ENCODE measurements around the gene PARL.

- TF ChIP-seq FOXA1 (IDR thresholded peaks at IDR 0.05) (no peak), L3MBTL2 (conservative IDR thresholded peaks at IDR 0.05) (no peak), TARDBP (IDR thresholded peaks at IDR 0.05) (no peak), HDGF (IDR thresholded peaks at IDR 0.05; ENCODE audit: borderline replicate concordance) (no peak), SP1 (IDR thresholded peaks at IDR 0.05) (no peak), CTBP1 (IDR thresholded peaks at IDR 0.05; ENCODE audit: borderline replicate concordance) (no peak), FOXK2 (IDR thresholded peaks at IDR 0.05) (no peak), FOXM1 (IDR thresholded peaks at IDR 0.05; ENCODE audit: borderline replicate concordance) (no peak), LEF1 (IDR thresholded peaks at IDR 0.05; ENCODE audit: borderline replicate concordance) (no peak), BHLHE40 (IDR thresholded peaks at IDR 0.05; ENCODE audit: borderline replicate concordance) (no peak), SUZ12 (IDR thresholded peaks at IDR 0.05) (no peak), NFRKB (IDR thresholded peaks at IDR 0.05) (no peak)
- TF ChIP-seq, protein P1, sequence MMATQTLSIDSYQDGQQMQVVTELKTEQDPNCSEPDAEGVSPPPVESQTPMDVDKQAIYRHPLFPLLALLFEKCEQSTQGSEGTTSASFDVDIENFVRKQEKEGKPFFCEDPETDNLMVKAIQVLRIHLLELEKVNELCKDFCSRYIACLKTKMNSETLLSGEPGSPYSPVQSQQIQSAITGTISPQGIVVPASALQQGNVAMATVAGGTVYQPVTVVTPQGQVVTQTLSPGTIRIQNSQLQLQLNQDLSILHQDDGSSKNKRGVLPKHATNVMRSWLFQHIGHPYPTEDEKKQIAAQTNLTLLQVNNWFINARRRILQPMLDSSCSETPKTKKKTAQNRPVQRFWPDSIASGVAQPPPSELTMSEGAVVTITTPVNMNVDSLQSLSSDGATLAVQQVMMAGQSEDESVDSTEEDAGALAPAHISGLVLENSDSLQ (IDR thresholded peaks at IDR 0.05), result no peak
These were observed 54.5 kb downstream of the PARL start for GRCh38 chr3:183830187-183830586.

Data from HEK293T (cell line).